ENCODE results near the gene UBQLN4.

Gene UBQLN4

DNA sequence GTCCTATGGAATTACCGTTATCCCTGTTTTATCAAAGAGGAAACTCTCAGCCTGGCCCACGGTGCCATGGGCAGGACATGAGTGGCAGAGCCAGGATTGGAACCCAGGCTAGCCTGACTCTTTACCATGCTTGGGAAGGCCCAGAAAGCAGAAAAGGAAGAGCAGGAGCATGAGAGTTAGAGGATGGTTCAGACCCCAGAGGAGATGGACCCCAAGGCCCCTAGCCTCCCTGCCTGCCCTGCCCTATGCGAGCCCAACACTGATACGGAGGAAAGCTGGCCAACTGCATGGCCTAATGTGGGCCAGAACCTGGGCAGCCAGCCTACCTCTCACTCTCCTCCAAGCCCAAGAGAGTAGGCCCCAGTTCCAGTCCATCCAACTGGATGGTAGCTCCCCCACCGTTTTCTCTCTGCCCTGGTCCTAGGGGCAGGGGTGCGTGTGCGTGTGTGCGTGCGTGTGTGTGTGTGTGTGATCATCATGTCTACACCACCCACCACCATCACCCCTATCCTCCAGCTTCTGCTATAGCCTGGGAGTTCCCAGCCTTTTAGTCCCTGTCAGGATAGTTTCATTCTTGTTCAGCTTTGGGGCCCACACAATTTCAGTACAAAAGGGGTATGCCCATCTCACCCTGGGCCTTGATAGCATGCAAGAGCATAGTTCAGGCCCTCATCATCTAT, 44.0 kb upstream of the UBQLN4 start:
- Histone ChIP-seq H3K4me3 (ENCODE audit: insufficient read length, low read depth) (no peak overlapping the region), H3K4me1 (ENCODE audit: insufficient read depth, insufficient read length) (peaks cover 37% of the 10 kb centered on the region), H3K9me3 (ENCODE audit: insufficient read depth, low read length) (no peaks in the 10 kb centered on the region), H3K36me3 (ENCODE audit: insufficient read depth, insufficient read length, low read length) (peaks cover 78% of the 10 kb centered on the region), H3K9ac (ENCODE audit: insufficient read length, low read depth) (peak overlapping the region; percentile 37), H3K27me3 (ENCODE audit: insufficient read depth, insufficient read length) (no peaks in the 10 kb centered on the region)
- no peak for DNase-seq (ENCODE audit: low read depth, low spot score)
- TF ChIP-seq YY1 (IDR thresholded peaks at IDR 0.05; ENCODE audit: insufficient read depth, insufficient read length) (no peak), SUZ12 (IDR thresholded peaks at IDR 0.05; ENCODE audit: extremely low read depth, insufficient read depth, insufficient read length) (no peak), ZNF274 (IDR thresholded peaks at IDR 0.05; ENCODE audit: low read depth, low read length) (no peak)

DNA sequence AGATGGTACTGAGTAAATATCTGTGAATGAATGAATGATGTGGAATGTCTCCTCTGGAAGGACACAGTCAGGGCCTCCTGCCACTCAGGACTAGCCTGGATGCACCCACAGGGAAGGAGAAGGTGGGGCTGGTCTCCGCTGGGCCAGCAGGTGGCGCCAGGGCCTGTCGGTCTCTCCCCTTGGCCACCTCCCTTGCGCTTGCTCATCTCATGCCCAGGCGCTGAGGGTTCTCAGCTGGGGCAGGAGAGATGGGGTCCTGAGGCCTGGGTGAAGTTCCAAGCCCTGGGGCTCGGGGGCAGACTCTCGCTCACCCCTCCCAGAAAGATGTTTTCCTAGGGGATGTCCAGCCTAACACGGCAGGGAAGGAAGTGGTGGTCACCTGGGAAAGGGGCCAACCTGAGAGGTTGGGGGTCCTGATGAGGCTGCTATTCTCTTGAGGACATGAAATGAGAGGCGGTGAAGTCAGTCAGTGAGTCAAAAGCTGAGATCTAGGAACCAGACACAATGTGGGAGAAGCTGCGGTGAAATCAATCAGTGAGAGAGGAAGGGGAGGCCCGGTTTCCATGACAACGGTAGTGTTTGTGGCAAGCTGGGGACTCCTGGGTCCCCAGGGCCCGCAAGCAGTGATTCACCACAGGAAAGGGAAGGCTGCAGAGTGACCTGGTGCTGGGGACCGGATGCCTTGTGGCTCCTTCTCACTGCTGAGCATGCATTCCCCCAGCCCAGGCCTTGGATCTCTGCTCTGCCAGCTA, 43.2 kb upstream of the UBQLN4 start:
- Histone ChIP-seq H3K36me3 (ENCODE audit: insufficient read depth, insufficient read length, low read length) (peaks cover 77% of the 10 kb centered on the region), H3K9me3 (ENCODE audit: insufficient read depth, low read length) (no peaks in the 10 kb centered on the region), H3K27me3 (ENCODE audit: insufficient read depth, insufficient read length) (no peaks in the 10 kb centered on the region), H3K9ac (ENCODE audit: insufficient read length, low read depth) (peak overlapping the region; percentile 37), H3K4me3 (ENCODE audit: insufficient read length, low read depth) (no peak overlapping the region), H3K4me1 (ENCODE audit: insufficient read depth, insufficient read length) (peaks cover 37% of the 10 kb centered on the region)
- TF ChIP-seq ZNF274 (IDR thresholded peaks at IDR 0.05; ENCODE audit: low read depth, low read length) (no peak), YY1 (IDR thresholded peaks at IDR 0.05; ENCODE audit: insufficient read depth, insufficient read length) (no peak), SUZ12 (IDR thresholded peaks at IDR 0.05; ENCODE audit: extremely low read depth, insufficient read depth, insufficient read length) (no peak)
- DNase-seq (ENCODE audit: low read depth, low spot score): no peak

DNA sequence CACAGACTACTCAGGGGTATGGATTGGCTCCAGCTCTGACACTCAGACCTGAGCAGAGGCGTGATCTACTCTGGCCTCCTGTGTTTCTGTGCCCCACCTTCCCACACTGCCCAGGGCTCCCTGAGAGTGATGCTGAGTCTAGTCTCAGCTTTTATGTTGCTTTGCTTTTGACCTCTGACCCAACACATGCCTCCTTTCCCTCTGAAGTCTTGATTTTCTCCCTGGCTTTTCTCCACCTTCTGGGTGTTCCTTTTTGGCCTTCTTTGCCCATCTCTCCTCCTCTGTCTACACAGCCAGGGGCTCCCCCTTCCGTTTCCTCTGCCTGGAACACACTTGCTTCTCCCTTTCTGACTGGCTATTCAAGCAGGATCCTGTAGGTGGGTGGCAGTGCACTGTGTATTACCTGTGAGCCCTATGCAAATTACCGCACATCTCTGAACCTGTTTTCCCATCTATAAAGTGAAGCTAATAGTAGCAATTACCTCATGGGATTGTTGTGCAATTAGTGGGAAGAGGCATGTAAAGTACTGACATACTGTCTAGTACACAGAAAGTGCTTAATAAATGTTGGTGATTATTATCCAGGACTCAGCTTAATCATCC, 42.4 kb upstream of the UBQLN4 start:
- peak overlapping the region; percentile 27 for H3K9ac ChIP-seq (ENCODE audit: insufficient read length, low read depth)
- no peak overlapping the region for H3K4me3 ChIP-seq (ENCODE audit: insufficient read length, low read depth)

DNA sequence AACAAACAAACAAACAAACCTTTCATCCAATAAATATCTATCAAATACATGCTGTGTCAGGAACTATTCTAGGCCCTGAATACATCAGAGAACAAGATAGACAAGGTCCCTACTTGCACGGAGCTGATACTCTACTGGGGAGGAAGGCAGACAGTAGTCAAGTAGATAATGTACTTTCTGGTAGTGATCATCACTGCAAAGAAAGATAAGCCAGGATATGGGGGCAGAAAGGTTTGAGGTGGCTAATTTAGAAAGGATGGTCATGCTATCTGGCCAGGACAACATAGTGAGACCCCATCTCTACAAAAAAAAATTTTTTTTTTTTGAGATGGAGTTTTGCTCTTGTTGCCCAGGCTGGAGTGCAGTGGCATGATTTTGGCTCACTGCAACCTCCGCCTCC, 38.0 kb upstream of the UBQLN4 start:
- Histone ChIP-seq H3K36me3 (ENCODE audit: insufficient read depth, insufficient read length, low read length) (peaks cover 71% of the 10 kb centered on the region), H3K4me1 (ENCODE audit: insufficient read depth, insufficient read length) (peaks cover 16% of the 10 kb centered on the region), H3K4me3 (ENCODE audit: insufficient read length, low read depth) (no peak overlapping the region), H3K27me3 (ENCODE audit: insufficient read depth, insufficient read length) (no peaks in the 10 kb centered on the region), H3K9ac (ENCODE audit: insufficient read length, low read depth) (no peak overlapping the region), H3K9me3 (ENCODE audit: insufficient read depth, low read length) (no peaks in the 10 kb centered on the region)
- no peak for TF ChIP-seq ZNF274 (IDR thresholded peaks at IDR 0.05; ENCODE audit: low read depth, low read length)
- DNase-seq (ENCODE audit: low read depth, low spot score): no peak

More for the DNA sequence above, 42.4 kb upstream of the UBQLN4 start:
- TF ChIP-seq ZNF274 (IDR thresholded peaks at IDR 0.05; ENCODE audit: low read depth, low read length) (no peak), YY1 (IDR thresholded peaks at IDR 0.05; ENCODE audit: insufficient read depth, insufficient read length) (no peak), SUZ12 (IDR thresholded peaks at IDR 0.05; ENCODE audit: extremely low read depth, insufficient read depth, insufficient read length) (no peak)
- peaks cover 37% of the 10 kb centered on the region for H3K4me1 ChIP-seq (ENCODE audit: insufficient read depth, insufficient read length)
- H3K9me3 ChIP-seq (ENCODE audit: insufficient read depth, low read length): no peaks in the 10 kb centered on the region
- H3K27me3 ChIP-seq (ENCODE audit: insufficient read depth, insufficient read length): no peaks in the 10 kb centered on the region
- peaks cover 83% of the 10 kb centered on the region for H3K36me3 ChIP-seq (ENCODE audit: insufficient read depth, insufficient read length, low read length)
- no peak for DNase-seq (ENCODE audit: low read depth, low spot score)

DNA sequence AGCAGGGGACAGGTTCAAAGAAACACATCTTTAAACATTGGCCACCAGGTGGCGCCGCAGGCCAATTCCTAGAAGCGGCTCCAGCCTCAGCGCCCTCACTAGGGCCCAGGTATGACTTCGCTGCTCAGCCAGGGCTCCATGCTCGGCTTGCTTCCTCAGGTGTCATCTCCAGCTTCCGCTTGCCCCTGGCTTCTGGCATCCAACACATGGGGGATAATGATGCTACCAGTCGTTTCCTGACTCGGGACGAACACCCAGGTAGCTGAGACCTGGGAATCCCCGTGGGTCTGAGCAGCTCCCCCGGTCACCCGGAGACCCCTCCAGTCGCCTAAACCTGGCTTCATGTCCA, 37.2 kb upstream of the UBQLN4 start:
- Histone ChIP-seq H3K27me3 (ENCODE audit: insufficient read depth, insufficient read length) (no peaks in the 10 kb centered on the region), H3K9me3 (ENCODE audit: insufficient read depth, low read length) (no peaks in the 10 kb centered on the region), H3K4me3 (ENCODE audit: insufficient read length, low read depth) (no peak overlapping the region), H3K4me1 (ENCODE audit: insufficient read depth, insufficient read length) (peaks cover 15% of the 10 kb centered on the region), H3K9ac (ENCODE audit: insufficient read length, low read depth) (no peak overlapping the region), H3K36me3 (ENCODE audit: insufficient read depth, insufficient read length, low read length) (peaks cover 63% of the 10 kb centered on the region)
- peak; percentile 96 for DNase-seq (ENCODE audit: low read depth, low spot score)
- TF ChIP-seq SUZ12 (IDR thresholded peaks at IDR 0.05; ENCODE audit: extremely low read depth, insufficient read depth, insufficient read length) (no peak), ZNF274 (IDR thresholded peaks at IDR 0.05; ENCODE audit: low read depth, low read length) (no peak), YY1 (IDR thresholded peaks at IDR 0.05; ENCODE audit: insufficient read depth, insufficient read length) (no peak)

DNA sequence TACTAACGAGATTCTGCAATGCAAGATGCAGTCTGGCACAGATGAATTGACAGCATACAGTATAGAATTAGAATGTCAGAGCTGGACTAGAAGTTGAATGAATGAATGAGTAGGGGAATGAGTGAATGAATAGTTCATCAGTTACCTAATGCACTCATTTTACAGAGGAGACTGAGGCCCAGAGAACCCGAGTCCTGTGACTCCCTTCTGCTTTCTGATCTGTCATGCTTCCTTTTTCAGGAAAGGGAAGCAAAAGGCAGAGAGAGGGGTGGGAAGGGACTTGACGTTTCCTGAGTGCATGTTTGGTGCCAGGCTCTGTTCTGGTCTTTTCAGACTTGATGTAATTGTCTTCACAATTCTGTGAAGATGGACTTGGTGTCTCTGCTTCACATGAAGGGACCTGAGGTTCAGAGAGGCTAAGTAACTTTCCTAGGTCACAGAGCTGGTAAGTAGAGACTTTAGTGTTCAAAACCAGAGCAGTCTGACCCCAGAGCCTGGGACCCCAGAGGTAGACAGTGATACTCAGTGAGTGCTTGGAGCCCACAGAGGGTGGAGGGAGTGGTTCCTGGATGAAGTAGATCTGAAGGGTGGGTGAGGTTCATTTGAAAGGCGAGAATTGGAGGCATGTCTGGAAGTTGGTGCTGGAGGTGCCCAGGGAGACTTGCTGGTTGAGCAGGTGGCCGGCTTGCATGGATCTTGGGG, 36.7 kb upstream of the UBQLN4 start:
- no peaks in the 10 kb centered on the region for H3K27me3 ChIP-seq (ENCODE audit: insufficient read depth, insufficient read length)
- H3K9ac ChIP-seq (ENCODE audit: insufficient read length, low read depth): no peak overlapping the region
- TF ChIP-seq YY1 (IDR thresholded peaks at IDR 0.05; ENCODE audit: insufficient read depth, insufficient read length) (no peak), SUZ12 (IDR thresholded peaks at IDR 0.05; ENCODE audit: extremely low read depth, insufficient read depth, insufficient read length) (no peak), ZNF274 (IDR thresholded peaks at IDR 0.05; ENCODE audit: low read depth, low read length) (no peak)
- H3K9me3 ChIP-seq (ENCODE audit: insufficient read depth, low read length): no peaks in the 10 kb centered on the region
- no peak overlapping the region for H3K4me3 ChIP-seq (ENCODE audit: insufficient read length, low read depth)
- H3K4me1 ChIP-seq (ENCODE audit: insufficient read depth, insufficient read length): peaks cover 13% of the 10 kb centered on the region
- no peak for DNase-seq (ENCODE audit: low read depth, low spot score)
- H3K36me3 ChIP-seq (ENCODE audit: insufficient read depth, insufficient read length, low read length): peaks cover 63% of the 10 kb centered on the region

DNA sequence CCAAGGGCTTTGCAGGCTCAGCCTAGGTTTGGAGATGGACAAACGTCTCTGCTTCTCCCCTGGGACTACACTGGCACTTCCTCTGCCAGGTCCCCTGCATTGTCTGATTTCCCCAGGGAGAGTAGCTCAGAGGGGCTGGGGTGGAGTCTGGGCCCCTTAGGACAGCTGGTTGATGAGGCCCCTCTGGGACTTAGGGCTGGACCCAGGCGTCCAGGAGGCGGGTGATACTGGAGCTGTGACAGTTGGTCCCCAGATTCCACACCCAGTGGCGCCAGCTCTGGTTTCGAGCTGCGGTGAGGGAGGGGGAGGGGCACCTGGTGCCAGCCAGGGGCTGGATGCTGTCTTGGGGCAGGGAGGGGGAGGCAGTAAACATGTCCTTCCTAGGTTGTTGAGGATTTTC, 36.1 kb upstream of the UBQLN4 start:
- Histone ChIP-seq H3K9ac (ENCODE audit: insufficient read length, low read depth) (no peak overlapping the region), H3K27me3 (ENCODE audit: insufficient read depth, insufficient read length) (no peaks in the 10 kb centered on the region), H3K9me3 (ENCODE audit: insufficient read depth, low read length) (no peaks in the 10 kb centered on the region), H3K4me1 (ENCODE audit: insufficient read depth, insufficient read length) (peaks cover 17% of the 10 kb centered on the region), H3K36me3 (ENCODE audit: insufficient read depth, insufficient read length, low read length) (peaks cover 63% of the 10 kb centered on the region), H3K4me3 (ENCODE audit: insufficient read length, low read depth) (no peak overlapping the region)
- no peak for DNase-seq (ENCODE audit: low read depth, low spot score)
- TF ChIP-seq YY1 (IDR thresholded peaks at IDR 0.05; ENCODE audit: insufficient read depth, insufficient read length) (no peak), SUZ12 (IDR thresholded peaks at IDR 0.05; ENCODE audit: extremely low read depth, insufficient read depth, insufficient read length) (no peak), ZNF274 (IDR thresholded peaks at IDR 0.05; ENCODE audit: low read depth, low read length) (no peak)

All from NT2/D1 (cell line).